Sigmoid colon (tissue), 7 donors: ENCODE data around the gene PSMC3. TPM values are rescaled to one million over a fixed set of nuclear protein-coding genes. Genes with fewer than 3 reads are reported as not detected.

Experiments
- DNase-seq: peaks from one replicate; pipeline ENCODE4 v3.0.0-alpha.2; 2019
- H3K27ac ChIP-seq, 4 donors: fragments of 200-600 bp; sonication (generic); one replicate each; pipeline ENCODE4 v1.5.1; 2016 to 2019; ENCODE audit warnings: mild to moderate bottlenecking in 1 of 4
- H3K27me3 ChIP-seq, 3 donors: fragments of 200-600 bp; sonication (generic); one replicate each; pipeline ENCODE4 v1.5.1; 2019; ENCODE audit warnings: mild to moderate bottlenecking in 1 of 3
- H3K36me3 ChIP-seq, 4 donors: fragments of 200-600 bp; sonication (generic); one replicate each; pipeline ENCODE4 v1.5.1; 2016 to 2019
- H3K4me1 ChIP-seq, 4 donors: fragments of 200-600 bp; sonication (generic); one replicate each; pipeline ENCODE4 v1.5.1; 2017 to 2019
- H3K4me3 ChIP-seq, 4 donors: fragments of 200-600 bp; sonication (generic); one replicate each; pipeline ENCODE4 v1.5.1; 2017 to 2019; ENCODE audit warnings: mild to moderate bottlenecking in 2 of 4, moderate library complexity in 1 of 4
- H3K9me3 ChIP-seq, 4 donors: fragments of 200-600 bp in 3 of 4; sonication (generic) in 3 of 4; one replicate each; pipeline versions ENCODE4 v1.5.1 to v1.6.1; 2013 to 2019
- CTCF ChIP-seq, 4 experiments: fragments of 450-650 bp in 3 of 4; fragments of 200-600 bp in 1 of 4; IDR thresholded peaks; one replicate each; pipeline ENCODE4 v1.5.1; 2016 to 2019; ENCODE audit warnings: antibody characterized with exemption in 4 of 4, mild to moderate bottlenecking in 3 of 4, moderate library complexity in 2 of 4
- EP300 ChIP-seq, 4 donors: sonication (generic); formaldehyde crosslinking; IDR thresholded peaks; one replicate each; pipeline ENCODE4 v1.6.1; 2017; ENCODE audit warnings: antibody characterized with exemption in 4 of 4
- POLR2A ChIP-seq, 2 donors: fragments of 450-650 bp; IDR thresholded peaks; one replicate each; pipeline ENCODE4 v1.6.1; 2016; ENCODE audit warnings: antibody characterized with exemption in 2 of 2, mild to moderate bottlenecking in 2 of 2, moderate library complexity in 2 of 2
- POLR2AphosphoS5 ChIP-seq, 4 donors: sonication (generic); formaldehyde crosslinking; IDR thresholded peaks; one replicate each; pipeline ENCODE4 v1.6.1; 2017; ENCODE audit warnings: antibody characterized with exemption in 4 of 4
- WGBS, 2 donors: extraction: QIAGEN DNeasy Blood & Tissue Kit; methylation state at CpG; one replicate each; pipeline ENCODE4 v1.1.7; 2013; 5-methylcytosine and 5-hydroxymethylcytosine counted together
- intact Hi-C: fragments of 100-400 bp; cut with DNase I; formaldehyde crosslinking; loops from one replicate; pipeline ENCODE4 v1.15.1; 2023
- polyA plus RNA-seq, 3 donors: library from polyadenylated mRNA; stranded (reverse); fragments of 200-250 nt; gene quantifications; one replicate each; pipeline ENCODE4 v1.2.3, GENCODE V29; 2013
- total RNA-seq, 4 donors: library from RNA; depleted of rRNA; stranded (reverse); fragments of >200 nt; gene quantifications; one replicate each; pipeline ENCODE4 v1.1.0, GENCODE V29; 2016
- donor health status: healthy with polysubstance abuse.
- donor health status: Bipolar disorder and iron deficiency.
- donor health status: healthy.

PSMC3 gene
- total and polyA plus RNA-seq, 7 donors = 104 to 202 (median 151) TPM

GRCh38 chr11:47430524-47430923 is 4.3 kb upstream of the PSMC3 start:
- no peaks in the 10 kb centered on the region for H3K9me3 ChIP-seq
- H3K36me3 ChIP-seq = no peaks in the 10 kb centered on the region
- H3K27me3 ChIP-seq = no peaks in the 10 kb centered on the region
- no peak for DNase-seq
- WGBS, 2 donors = 63 to 83% methylated on average over 5 of the region's 5 CpGs
- H3K4me3 ChIP-seq = no peak overlapping the region
- H3K27ac ChIP-seq = no peak overlapping the region
- H3K4me1 ChIP-seq = peaks cover 0 to 15% (median 8%) of the 10 kb centered on the region in 4 donors
- TF ChIP-seq EP300 (IDR thresholded peaks at IDR 0.05) (no peak), POLR2AphosphoS5 (IDR thresholded peaks at IDR 0.05) (no peak), POLR2A (IDR thresholded peaks at IDR 0.05) (no peak), CTCF (IDR thresholded peaks at IDR 0.05) (no peak)
- intact Hi-C loops = no loop called here

- 0 to 1% methylated on average over 14 of the region's 14 CpGs for WGBS, 2 donors
- H3K27me3 ChIP-seq = no peaks in the 10 kb centered on the region
- intact Hi-C loops = loop anchor here (1.0 to 2.0 kb wide), 2 partner anchors 17 to 127 kb away; partner anchors contain the start of genes CELF1 and SLC39A13
Observed at GRCh38 chr11:47425611-47426010, 628 bp downstream of the PSMC3 start.

GRCh38 chr11:47418454-47419259 is 7.6 kb downstream of the PSMC3 start:
- no peak for TF ChIP-seq POLR2A (IDR thresholded peaks at IDR 0.05)
- TF ChIP-seq CTCF (IDR thresholded peaks at IDR 0.05) = no peak
- no peak for TF ChIP-seq EP300 (IDR thresholded peaks at IDR 0.05)
- WGBS, 2 donors = 89 to 90% methylated on average over 23 of the region's 23 CpGs
- H3K27me3 ChIP-seq = no peaks in the 10 kb centered on the region
- no peaks in the 10 kb centered on the region for H3K9me3 ChIP-seq
- H3K36me3 ChIP-seq = peaks cover 36 to 84% (median 57%) of the 10 kb centered on the region in 4 donors
- H3K4me1 ChIP-seq = peaks cover 0 to 35% (median 31%) of the 10 kb centered on the region in 4 donors
- no peak overlapping the region for H3K4me3 ChIP-seq
- intact Hi-C loops = no loop called here
- no peak for DNase-seq
- peak overlapping the region; percentile 11 to 93 (median 90) for H3K27ac ChIP-seq

More at GRCh38 chr11:47425611-47426010, 628 bp downstream of the PSMC3 start:
- DNase-seq = no peak
- peaks cover 28 to 42% (median 34%) of the 10 kb centered on the region in 4 donors for H3K36me3 ChIP-seq
- peak overlapping the region; percentile 86 to 97 (median 91) for H3K4me3 ChIP-seq
- H3K9me3 ChIP-seq = no peaks in the 10 kb centered on the region
- peak overlapping the region; percentile 91 to 95 (median 92) for H3K27ac ChIP-seq
- H3K4me1 ChIP-seq = peaks cover 0 to 23% (median 19%) of the 10 kb centered on the region in 4 donors
- no peak for TF ChIP-seq POLR2AphosphoS5 (IDR thresholded peaks at IDR 0.05)
- TF ChIP-seq POLR2A (IDR thresholded peaks at IDR 0.05) = no peak
- TF ChIP-seq EP300 (IDR thresholded peaks at IDR 0.05) = no peak
- TF ChIP-seq CTCF (IDR thresholded peaks at IDR 0.05) = no peak

- H3K36me3 ChIP-seq = peaks cover 30 to 84% (median 53%) of the 10 kb centered on the region in 4 donors
- peaks cover 0 to 40% (median 36%) of the 10 kb centered on the region in 4 donors for H3K4me1 ChIP-seq
- peak overlapping the region; percentile 84 to 93 (median 90) for H3K27ac ChIP-seq
- H3K27me3 ChIP-seq = no peaks in the 10 kb centered on the region
- intact Hi-C loops = no loop called here
- no peak for DNase-seq
- no peak overlapping the region for H3K4me3 ChIP-seq
- no peaks in the 10 kb centered on the region for H3K9me3 ChIP-seq
- 91 to 95% methylated on average over 6 of the region's 6 CpGs for WGBS, 2 donors
- TF ChIP-seq EP300 (IDR thresholded peaks at IDR 0.05) = no peak
- no peak for TF ChIP-seq CTCF (IDR thresholded peaks at IDR 0.05)
- TF ChIP-seq POLR2AphosphoS5 (IDR thresholded peaks at IDR 0.05) = no peak
- TF ChIP-seq POLR2A (IDR thresholded peaks at IDR 0.05) = no peak
Observed at GRCh38 chr11:47417712-47418111, 8.5 kb downstream of the PSMC3 start.
